ENCODE results near the gene TSPAN13.

TSPAN13 gene

DNA sequence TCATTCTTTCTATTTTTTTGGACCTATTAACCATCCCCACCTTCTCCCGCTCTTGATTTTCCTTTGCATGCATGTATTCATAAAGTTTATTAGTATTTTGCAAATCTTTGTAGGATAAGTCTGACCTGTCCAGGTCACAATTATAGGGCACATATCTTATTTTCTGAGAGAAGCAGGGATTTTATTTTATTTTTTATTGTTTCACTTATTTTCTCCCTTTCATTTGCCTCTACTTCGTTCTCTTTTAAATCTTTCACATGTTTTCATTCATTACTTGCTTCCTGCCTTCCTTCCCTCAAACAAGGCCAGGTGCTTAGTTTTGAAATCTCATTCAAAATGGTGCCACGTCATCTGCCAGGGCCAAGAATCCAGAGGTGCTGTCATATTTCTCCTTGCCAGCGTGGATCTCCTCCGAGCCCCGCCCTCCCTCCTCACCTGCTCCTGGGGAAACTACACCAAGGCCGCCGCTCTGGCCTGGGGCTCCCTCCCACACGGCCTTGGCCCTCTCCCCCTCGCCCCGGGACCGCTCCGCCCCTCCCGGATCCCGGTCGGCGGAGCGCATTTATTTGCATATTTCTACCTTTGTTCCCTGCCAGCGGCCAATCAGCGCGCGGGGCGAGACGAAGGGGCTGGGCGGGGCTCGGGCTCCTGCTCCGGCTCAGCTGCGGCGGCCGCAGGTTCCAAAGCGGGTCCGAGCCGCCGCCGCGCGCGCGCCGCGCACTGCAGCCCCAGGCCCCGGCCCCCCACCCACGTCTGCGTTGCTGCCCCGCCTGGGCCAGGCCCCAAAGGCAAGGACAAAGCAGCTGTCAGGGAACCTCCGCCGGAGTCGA, at the start of gene TSPAN13:
TSPAN13 (plus strand) TSS at position 654 of the 830 bp plus-strand sequence. CDS start 213 bp downstream, outside the sequence.
- TF ChIP-seq, protein P1, sequence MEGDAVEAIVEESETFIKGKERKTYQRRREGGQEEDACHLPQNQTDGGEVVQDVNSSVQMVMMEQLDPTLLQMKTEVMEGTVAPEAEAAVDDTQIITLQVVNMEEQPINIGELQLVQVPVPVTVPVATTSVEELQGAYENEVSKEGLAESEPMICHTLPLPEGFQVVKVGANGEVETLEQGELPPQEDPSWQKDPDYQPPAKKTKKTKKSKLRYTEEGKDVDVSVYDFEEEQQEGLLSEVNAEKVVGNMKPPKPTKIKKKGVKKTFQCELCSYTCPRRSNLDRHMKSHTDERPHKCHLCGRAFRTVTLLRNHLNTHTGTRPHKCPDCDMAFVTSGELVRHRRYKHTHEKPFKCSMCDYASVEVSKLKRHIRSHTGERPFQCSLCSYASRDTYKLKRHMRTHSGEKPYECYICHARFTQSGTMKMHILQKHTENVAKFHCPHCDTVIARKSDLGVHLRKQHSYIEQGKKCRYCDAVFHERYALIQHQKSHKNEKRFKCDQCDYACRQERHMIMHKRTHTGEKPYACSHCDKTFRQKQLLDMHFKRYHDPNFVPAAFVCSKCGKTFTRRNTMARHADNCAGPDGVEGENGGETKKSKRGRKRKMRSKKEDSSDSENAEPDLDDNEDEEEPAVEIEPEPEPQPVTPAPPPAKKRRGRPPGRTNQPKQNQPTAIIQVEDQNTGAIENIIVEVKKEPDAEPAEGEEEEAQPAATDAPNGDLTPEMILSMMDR (IDR thresholded peaks at IDR 0.05) = no peak

DNA sequence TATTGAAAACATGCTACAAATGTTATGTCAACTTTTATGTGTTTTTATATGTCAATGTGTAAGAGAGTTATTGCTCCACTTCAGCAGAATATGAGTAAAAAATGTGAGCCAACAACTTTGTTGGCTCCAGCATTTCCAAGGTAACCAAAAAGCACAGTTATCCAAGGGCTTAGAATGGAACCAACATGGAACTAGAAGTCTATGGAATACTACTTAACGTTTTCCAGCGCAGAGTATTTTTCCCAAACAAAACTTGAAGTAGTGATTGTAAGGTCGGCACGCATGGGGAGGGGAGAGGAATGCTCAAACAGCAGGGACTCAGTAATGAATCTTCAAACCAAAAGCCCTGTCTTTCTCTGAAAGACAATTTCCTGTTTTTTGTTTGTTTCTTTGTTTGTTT, 45.0 kb upstream of the TSPAN13 start:
- TF ChIP-seq, protein P1 (IDR thresholded peaks at IDR 0.05) = no peak

DNA sequence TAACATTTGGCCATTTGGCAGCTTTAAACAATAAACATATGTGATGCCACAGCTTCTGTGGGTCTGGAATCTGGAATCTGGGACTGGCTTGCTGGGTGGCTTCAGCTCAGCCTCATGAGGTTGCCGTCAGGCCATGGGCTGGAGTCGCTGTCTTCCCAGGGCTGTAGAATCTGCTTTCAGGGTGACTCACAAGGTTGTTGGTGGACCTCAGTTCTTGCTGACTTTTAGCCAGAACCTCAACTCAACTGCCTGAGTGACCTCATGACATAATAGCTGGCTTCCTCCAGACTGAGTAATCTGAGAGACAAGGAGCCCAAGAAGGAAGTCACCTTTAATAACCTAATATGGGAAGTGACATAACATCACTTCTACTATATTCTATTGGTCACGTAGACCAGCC, 44.6 kb upstream of the TSPAN13 start:
- TF ChIP-seq, protein P1 (IDR thresholded peaks at IDR 0.05) = no peak

DNA sequence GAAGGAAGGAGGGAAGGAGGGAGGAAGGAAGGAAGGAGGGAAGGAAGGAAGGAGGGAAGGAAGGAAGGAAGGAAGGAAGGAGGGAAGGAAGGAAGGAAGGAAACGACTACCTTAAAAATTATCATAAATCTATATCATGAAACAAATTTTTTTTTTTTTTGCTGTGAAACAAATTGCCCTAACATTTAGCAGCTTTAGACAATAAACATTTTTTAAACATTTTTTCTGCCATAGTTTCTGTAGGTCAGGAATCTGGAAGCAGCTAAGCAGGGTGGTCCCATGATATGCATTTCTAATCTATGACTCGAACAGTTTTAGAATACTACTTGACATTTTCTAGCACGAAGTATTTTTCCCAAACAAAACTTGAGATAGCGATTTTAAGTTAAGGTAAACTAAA, 42.9 kb upstream of the TSPAN13 start:
- TF ChIP-seq, protein P1 (IDR thresholded peaks at IDR 0.05) = no peak

DNA sequence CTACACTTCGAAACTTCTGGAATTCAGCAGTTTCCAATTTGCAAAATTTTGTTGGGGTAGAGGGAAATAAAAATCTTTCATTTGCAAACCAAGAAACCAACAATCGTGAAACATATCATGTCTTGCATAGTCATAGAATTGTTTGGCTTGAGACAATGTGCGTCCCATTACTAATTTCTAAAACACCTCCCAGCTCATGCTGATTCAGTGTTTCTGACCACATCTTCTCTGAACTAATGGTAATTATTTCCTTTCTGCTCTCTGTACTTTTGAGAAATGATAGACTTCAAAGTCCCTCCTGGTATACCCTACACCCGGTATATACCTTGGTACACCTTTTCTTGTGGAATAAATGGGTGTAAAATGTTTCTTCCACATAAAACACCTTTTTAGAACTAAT, 41.8 kb upstream of the TSPAN13 start:
- TF ChIP-seq, protein P1 (IDR thresholded peaks at IDR 0.05) = no peak

DNA sequence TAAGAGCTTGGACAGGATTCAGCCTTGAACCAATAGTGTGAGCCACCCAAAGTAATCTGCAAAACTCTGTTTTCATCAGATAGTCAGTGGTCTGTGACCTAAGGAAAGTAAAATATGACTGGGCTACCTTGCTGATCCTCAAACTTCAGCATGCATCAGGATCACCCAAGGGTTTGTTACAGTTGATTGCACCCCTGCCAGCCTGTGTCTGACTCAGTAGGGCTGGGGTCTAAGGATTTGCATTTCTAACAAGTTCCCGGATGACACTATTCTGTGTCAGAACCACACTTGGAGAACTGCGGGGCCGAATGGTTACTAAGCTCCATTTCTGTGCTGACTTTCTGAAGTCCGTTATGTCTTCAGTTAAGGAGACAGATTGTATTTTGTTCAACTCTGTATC, 40.6 kb upstream of the TSPAN13 start:
- TF ChIP-seq, protein P1 (IDR thresholded peaks at IDR 0.05) = no peak

DNA sequence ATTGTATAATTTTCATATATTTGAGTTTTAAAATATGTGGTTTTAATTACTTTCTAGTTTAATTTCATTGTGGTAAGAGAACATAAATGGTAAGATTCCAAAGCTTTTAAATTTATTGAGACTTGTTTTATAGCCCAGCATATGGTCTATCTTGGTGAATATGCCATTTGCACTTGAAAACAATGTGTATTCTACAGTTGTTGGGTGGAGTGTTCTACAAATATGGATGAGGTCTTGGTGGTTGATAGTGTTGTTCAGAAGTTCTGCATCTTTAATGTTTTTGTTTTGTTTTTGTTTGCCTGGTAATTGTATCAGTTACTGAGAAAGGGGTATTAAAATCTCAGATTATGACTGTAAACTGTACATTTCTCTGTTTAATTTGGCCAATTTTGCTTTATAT, 37.6 kb upstream of the TSPAN13 start:
- TF ChIP-seq, protein P1 (IDR thresholded peaks at IDR 0.05) = no peak
